GM23338 (cell line): Measurements from ENCODE around the gene GLDC. TPM values are rescaled to one million over a fixed set of nuclear protein-coding genes. Genes with fewer than 3 reads are reported as not detected.

Experiments
- ATAC-seq: fragments of 200-7000 bp; cut with Tn5 transposase; 3 replicates; pipeline ENCODE4 v1.9.1; 2020
- DNase-seq: peaks from one replicate; pipeline ENCODE4 v3.0.0-alpha.2; 2015; ENCODE audit warnings: low spot score
- H2AFZ ChIP-seq: fragments of 200-600 bp; sonication (generic); 2 replicates; pipeline ENCODE4 v1.8.0; 2016; ENCODE audit warnings: antibody characterized with exemption, mild to moderate bottlenecking, moderate library complexity
- H3F3A ChIP-seq: fragments of 200-600 bp; sonication (generic); replicated peaks from 2 replicates; pipeline ENCODE4 v1.8.0; 2017; ENCODE audit warnings: antibody characterized with exemption, mixed run types, low read depth
- H3K27ac ChIP-seq: fragments of 200-600 bp; sonication (generic); 2 replicates; pipeline ENCODE4 v1.6.1; 2016; ENCODE audit warnings: low read depth
- H3K27me3 ChIP-seq: fragments of 200-600 bp; sonication (generic); 2 replicates; pipeline ENCODE4 v1.8.0; 2016; ENCODE audit warnings: mild to moderate bottlenecking, mixed run types, moderate library complexity; ENCODE audit not compliant: insufficient read depth
- H3K36me3 ChIP-seq: fragments of 200-600 bp; sonication (generic); 2 replicates; pipeline ENCODE4 v1.8.0; 2016; ENCODE audit warnings: mild to moderate bottlenecking; ENCODE audit not compliant: insufficient read depth
- H3K4me1 ChIP-seq: fragments of 200-600 bp; sonication (generic); 2 replicates; pipeline ENCODE4 v1.8.0; 2016; ENCODE audit warnings: mild to moderate bottlenecking, moderate library complexity; ENCODE audit not compliant: insufficient read depth
- H3K4me2 ChIP-seq: fragments of 200-600 bp; sonication (generic); 2 replicates; pipeline ENCODE4 v1.7.1; 2017; ENCODE audit warnings: mixed run types
- H3K4me3 ChIP-seq: fragments of 200-600 bp; sonication (generic); 2 replicates; pipeline ENCODE4 v1.6.1; 2016; ENCODE audit warnings: mixed run types
- H3K79me2 ChIP-seq: fragments of 200-600 bp; sonication (generic); replicated peaks from 2 replicates; pipeline ENCODE4 v1.8.0; 2017; ENCODE audit warnings: mild to moderate bottlenecking; ENCODE audit not compliant: insufficient read depth
- H3K9me2 ChIP-seq: fragments of 200-600 bp; sonication (generic); 2 replicates; pipeline ENCODE4 v1.8.0; 2017; ENCODE audit not compliant: insufficient read depth
- H4K20me1 ChIP-seq: fragments of 200-600 bp; sonication (generic); replicated peaks from 2 replicates; pipeline ENCODE4 v1.8.0; 2017; ENCODE audit warnings: mild to moderate bottlenecking; ENCODE audit not compliant: insufficient read depth
- H3K27ac Mint-ChIP-seq: 2 replicates; pipeline ENCODE4 v1.8.0; 2020; ENCODE audit warnings: inconsistent platforms, mild to moderate bottlenecking, moderate library complexity, mixed read lengths
- H3K27me3 Mint-ChIP-seq: 3 replicates; pipeline ENCODE4 v1.8.0; 2022; ENCODE audit warnings: low read depth, mild to moderate bottlenecking, moderate library complexity, mixed read lengths, inconsistent platforms; ENCODE audit not compliant: insufficient read depth, poor library complexity
- H3K36me3 Mint-ChIP-seq: 3 replicates; pipeline ENCODE4 v1.8.0; 2021; ENCODE audit warnings: low read depth, mild to moderate bottlenecking, inconsistent platforms, moderate library complexity, mixed read lengths
- H3K4me1 Mint-ChIP-seq: 3 replicates; pipeline ENCODE4 v1.8.0; 2020; ENCODE audit warnings: mild to moderate bottlenecking, inconsistent platforms, mixed read lengths
- H3K4me3 Mint-ChIP-seq: 3 replicates; pipeline ENCODE4 v1.8.0; 2021; ENCODE audit warnings: moderate library complexity, mild to moderate bottlenecking, inconsistent platforms, mixed read lengths
- H3K9me3 Mint-ChIP-seq: 3 replicates; pipeline ENCODE4 v1.8.0; 2020; ENCODE audit warnings: moderate library complexity, mild to moderate bottlenecking, inconsistent platforms, mixed read lengths
- CREB1 ChIP-seq: fragments of 250-450 bp; sonication (Bioruptor Pico); IDR thresholded peaks from 2 replicates; pipeline ENCODE4 v1.5.0; 2020; ENCODE audit warnings: low read depth, mild to moderate bottlenecking, moderate library complexity
- CTCF ChIP-seq, 2 experiments: fragments of 200-600 bp in 1 of 2; sonication (generic) in 1 of 2; conservative IDR thresholded peaks; 2 replicates each; pipeline versions ENCODE4 v1.5.1 to v1.6.1; 2016 to 2017; ENCODE audit warnings: antibody characterized with exemption in 2 of 2, low read depth in 2 of 2, mild to moderate bottlenecking in 2 of 2, moderate library complexity in 1 of 2
- EZH2 ChIP-seq: fragments of 200-600 bp; sonication (generic); IDR thresholded peaks from one replicate; pipeline ENCODE4 v1.8.0; 2017; ENCODE audit warnings: antibody characterized with exemption, mild to moderate bottlenecking, low read depth; ENCODE audit not compliant: unreplicated experiment
- EZH2phosphoT487 ChIP-seq: fragments of 200-600 bp; sonication (generic); IDR thresholded peaks from one replicate; pipeline ENCODE4 v1.8.1; 2018; ENCODE audit warnings: antibody characterized with exemption; ENCODE audit not compliant: unreplicated experiment
- JUNB ChIP-seq: IDR thresholded peaks from one replicate; pipeline ENCODE4 v1.6.1; 2016; ENCODE audit warnings: antibody characterized with exemption; ENCODE audit not compliant: unreplicated experiment
- NANOG ChIP-seq: IDR thresholded peaks from 2 replicates; pipeline ENCODE4 v1.6.1; 2016; ENCODE audit warnings: antibody characterized with exemption, borderline replicate concordance
- REST ChIP-seq: IDR thresholded peaks from one replicate; pipeline ENCODE4 v1.6.1; 2018; ENCODE audit warnings: antibody characterized with exemption; ENCODE audit not compliant: unreplicated experiment
- STAT1 ChIP-seq: IDR thresholded peaks from one replicate; pipeline ENCODE4 v1.6.1; 2016; ENCODE audit warnings: antibody characterized with exemption; ENCODE audit not compliant: unreplicated experiment
- ZNF114 ChIP-seq: fragments of 250-450 bp; sonication (Bioruptor Pico); IDR thresholded peaks from 2 replicates; pipeline ENCODE4 v1.5.0; 2020; ENCODE audit warnings: mild to moderate bottlenecking, moderate library complexity
- polyA plus RNA-seq: library from polyadenylated mRNA; unstranded; fragments of >200 nt; fragmentation: Nextera tagmentation; extraction: Ambion mirVana; gene quantifications from 2 replicates; pipeline ENCODE4 v1.2.1, GENCODE V29; 2016
- total RNA-seq: library from RNA; depleted of rRNA; stranded (reverse); fragments of >200 nt; shearing (Covaris generic); gene quantifications from 2 replicates; pipeline ENCODE4 v1.2.3, GENCODE V29; 2014
- TF ChIP-seq, protein P1 (sequence below): IDR thresholded peaks from 2 replicates; pipeline ENCODE4 v1.6.1; 2016; ENCODE audit warnings: antibody characterized with exemption
- TF ChIP-seq, protein P2 (sequence below): fragments of 250-450 bp; sonication (Bioruptor Pico); IDR thresholded peaks from 2 replicates; pipeline ENCODE4 v1.5.0; 2020; ENCODE audit warnings: mild to moderate bottlenecking, moderate library complexity

The GLDC gene
- total and polyA plus RNA-seq, 2 experiments from 2014 or later = 63.5 to 139 TPM

DNA sequence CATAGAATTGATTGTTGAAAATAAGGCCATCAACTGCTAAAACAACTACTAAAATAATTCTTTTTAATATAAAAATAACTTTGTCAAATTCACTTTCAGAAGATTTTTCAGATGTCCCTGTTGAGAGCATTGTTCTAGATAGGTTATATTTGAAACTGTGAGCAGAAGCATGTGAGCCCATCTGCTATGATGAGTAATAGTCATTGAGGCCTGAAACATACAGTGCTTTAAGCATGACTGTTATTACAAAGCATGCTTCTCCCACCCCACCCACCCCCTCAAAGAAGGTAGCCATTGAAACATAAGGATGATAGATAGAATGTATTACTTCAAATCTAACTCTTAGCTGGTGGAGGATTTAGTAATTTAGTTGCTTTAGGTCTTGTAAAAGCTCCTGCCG is 146.5 kb downstream of the GLDC start:
- H3K4me2 ChIP-seq = no peak overlapping the region
- DNase-seq = no peak
- no peaks in the 10 kb centered on the region for H3K9me2 ChIP-seq
- Mint-ChIP-seq H3K4me1 (no peaks in the 10 kb centered on the region), H3K36me3 (peaks cover 34% of the 10 kb centered on the region; the same call in 2 of the 3 replicates), H3K27ac (no peak overlapping the region), H3K27me3 (peaks cover 2% of the 10 kb centered on the region), H3K9me3 (no peaks in the 10 kb centered on the region), H3K4me3 (no peak overlapping the region)
- H4K20me1 ChIP-seq = no peaks in the 10 kb centered on the region
- H3K79me2 ChIP-seq = no peaks in the 10 kb centered on the region
- TF ChIP-seq STAT1 (no peak), CTCF (conservative IDR thresholded peaks at IDR 0.05; ENCODE audit: low read depth in 2 of 2) (no peak), ZNF114 (CRISPR knock-in tag) (no peak), NANOG (no peak), EZH2phosphoT487 (no peak), CREB1 (CRISPR knock-in tag) (no peak), REST (no peak), JUNB (no peak), EZH2 (no peak)
- TF ChIP-seq, protein P1, sequence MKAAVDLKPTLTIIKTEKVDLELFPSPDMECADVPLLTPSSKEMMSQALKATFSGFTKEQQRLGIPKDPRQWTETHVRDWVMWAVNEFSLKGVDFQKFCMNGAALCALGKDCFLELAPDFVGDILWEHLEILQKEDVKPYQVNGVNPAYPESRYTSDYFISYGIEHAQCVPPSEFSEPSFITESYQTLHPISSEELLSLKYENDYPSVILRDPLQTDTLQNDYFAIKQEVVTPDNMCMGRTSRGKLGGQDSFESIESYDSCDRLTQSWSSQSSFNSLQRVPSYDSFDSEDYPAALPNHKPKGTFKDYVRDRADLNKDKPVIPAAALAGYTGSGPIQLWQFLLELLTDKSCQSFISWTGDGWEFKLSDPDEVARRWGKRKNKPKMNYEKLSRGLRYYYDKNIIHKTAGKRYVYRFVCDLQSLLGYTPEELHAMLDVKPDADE = no peak
- TF ChIP-seq, protein P2, sequence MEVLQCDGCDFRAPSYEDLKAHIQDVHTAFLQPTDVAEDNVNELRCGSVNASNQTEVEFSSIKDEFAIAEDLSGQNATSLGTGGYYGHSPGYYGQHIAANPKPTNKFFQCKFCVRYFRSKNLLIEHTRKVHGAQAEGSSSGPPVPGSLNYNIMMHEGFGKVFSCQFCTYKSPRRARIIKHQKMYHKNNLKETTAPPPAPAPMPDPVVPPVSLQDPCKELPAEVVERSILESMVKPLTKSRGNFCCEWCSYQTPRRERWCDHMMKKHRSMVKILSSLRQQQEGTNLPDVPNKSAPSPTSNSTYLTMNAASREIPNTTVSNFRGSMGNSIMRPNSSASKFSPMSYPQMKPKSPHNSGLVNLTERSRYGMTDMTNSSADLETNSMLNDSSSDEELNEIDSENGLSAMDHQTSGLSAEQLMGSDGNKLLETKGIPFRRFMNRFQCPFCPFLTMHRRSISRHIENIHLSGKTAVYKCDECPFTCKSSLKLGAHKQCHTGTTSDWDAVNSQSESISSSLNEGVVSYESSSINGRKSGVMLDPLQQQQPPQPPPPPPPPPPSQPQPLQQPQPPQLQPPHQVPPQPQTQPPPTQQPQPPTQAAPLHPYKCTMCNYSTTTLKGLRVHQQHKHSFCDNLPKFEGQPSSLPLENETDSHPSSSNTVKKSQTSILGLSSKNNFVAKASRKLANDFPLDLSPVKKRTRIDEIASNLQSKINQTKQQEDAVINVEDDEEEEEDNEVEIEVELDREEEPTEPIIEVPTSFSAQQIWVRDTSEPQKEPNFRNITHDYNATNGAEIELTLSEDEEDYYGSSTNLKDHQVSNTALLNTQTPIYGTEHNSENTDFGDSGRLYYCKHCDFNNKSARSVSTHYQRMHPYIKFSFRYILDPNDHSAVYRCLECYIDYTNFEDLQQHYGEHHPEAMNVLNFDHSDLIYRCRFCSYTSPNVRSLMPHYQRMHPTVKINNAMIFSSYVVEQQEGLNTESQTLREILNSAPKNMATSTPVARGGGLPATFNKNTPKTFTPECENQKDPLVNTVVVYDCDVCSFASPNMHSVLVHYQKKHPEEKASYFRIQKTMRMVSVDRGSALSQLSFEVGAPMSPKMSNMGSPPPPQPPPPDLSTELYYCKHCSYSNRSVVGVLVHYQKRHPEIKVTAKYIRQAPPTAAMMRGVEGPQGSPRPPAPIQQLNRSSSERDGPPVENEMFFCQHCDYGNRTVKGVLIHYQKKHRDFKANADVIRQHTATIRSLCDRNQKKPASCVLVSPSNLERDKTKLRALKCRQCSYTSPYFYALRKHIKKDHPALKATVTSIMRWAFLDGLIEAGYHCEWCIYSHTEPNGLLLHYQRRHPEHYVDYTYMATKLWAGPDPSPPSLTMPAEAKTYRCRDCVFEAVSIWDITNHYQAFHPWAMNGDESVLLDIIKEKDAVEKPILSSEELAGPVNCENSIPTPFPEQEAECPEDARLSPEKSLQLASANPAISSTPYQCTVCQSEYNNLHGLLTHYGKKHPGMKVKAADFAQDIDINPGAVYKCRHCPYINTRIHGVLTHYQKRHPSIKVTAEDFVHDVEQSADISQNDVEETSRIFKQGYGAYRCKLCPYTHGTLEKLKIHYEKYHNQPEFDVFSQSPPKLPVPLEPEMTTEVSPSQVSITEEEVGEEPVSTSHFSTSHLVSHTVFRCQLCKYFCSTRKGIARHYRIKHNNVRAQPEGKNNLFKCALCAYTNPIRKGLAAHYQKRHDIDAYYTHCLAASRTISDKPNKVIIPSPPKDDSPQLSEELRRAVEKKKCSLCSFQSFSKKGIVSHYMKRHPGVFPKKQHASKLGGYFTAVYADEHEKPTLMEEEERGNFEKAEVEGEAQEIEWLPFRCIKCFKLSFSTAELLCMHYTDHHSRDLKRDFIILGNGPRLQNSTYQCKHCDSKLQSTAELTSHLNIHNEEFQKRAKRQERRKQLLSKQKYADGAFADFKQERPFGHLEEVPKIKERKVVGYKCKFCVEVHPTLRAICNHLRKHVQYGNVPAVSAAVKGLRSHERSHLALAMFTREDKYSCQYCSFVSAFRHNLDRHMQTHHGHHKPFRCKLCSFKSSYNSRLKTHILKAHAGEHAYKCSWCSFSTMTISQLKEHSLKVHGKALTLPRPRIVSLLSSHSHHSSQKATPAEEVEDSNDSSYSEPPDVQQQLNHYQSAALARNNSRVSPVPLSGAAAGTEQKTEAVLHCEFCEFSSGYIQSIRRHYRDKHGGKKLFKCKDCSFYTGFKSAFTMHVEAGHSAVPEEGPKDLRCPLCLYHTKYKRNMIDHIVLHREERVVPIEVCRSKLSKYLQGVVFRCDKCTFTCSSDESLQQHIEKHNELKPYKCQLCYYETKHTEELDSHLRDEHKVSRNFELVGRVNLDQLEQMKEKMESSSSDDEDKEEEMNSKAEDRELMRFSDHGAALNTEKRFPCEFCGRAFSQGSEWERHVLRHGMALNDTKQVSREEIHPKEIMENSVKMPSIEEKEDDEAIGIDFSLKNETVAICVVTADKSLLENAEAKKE (CRISPR knock-in tag) = no peak
- ATAC-seq = no peak
- H3F3A ChIP-seq = no peaks in the 10 kb centered on the region
- H3K27me3 ChIP-seq = no peaks in the 10 kb centered on the region
- H2AFZ ChIP-seq = no peak overlapping the region
- peaks cover 10% of the 10 kb centered on the region; the same call in 1 of the 2 replicates for H3K36me3 ChIP-seq
- no peak overlapping the region for H3K4me3 ChIP-seq
- no peak overlapping the region for H3K27ac ChIP-seq
- no peaks in the 10 kb centered on the region for H3K4me1 ChIP-seq
